Measurements from ENCODE around the gene APMAP. TPM values are rescaled to one million over a fixed set of nuclear protein-coding genes. Genes with fewer than 3 reads are reported as not detected.
A peak's percentile ranks its signal among the peaks of the same experiment; 100 is the strongest.

The APMAP gene
- total and polyA plus RNA-seq, 2 of the 13 experiments (the other 11 are each of a cell fraction or from before 2014, with no cell fraction given) = 168 to 214 TPM

- ChIA-PET POLR2A (no interaction called here), CTCF (ENCODE audit: low intra/inter-chr PET ratio, low total read pairs) (no interaction called here)
- H3K36me3 ChIP-seq (replicated peaks in 1 of 2; ENCODE audit: control insufficient read depth in 1 of 2, insufficient read depth in 2 of 2, low read length in 2 of 2) = no peaks in the 10 kb centered on the region
- no peak overlapping the region for H2AFZ ChIP-seq (ENCODE audit: low read length)
- peak; percentile 17; the same call in 1 of the 3 replicates for ATAC-seq
- no peaks in the 10 kb centered on the region for H3K79me2 ChIP-seq (ENCODE audit: insufficient read depth, low read length)
- 59% methylated on average over 4 of the region's 4 CpGs for WGBS (ENCODE audit: low lambda C conversion rate)
- TF ChIP-seq ZNF83 (CRISPR knock-in tag; IDR thresholded peaks at IDR 0.05; ENCODE audit: borderline replicate concordance) (no peak), IKZF4 (CRISPR knock-in tag; IDR thresholded peaks at IDR 0.05; ENCODE audit: borderline replicate concordance, low read depth, not compliant biosample characterization) (no peak), RBM22 (optimal IDR thresholded peaks at IDR 0.05; ENCODE audit: low read length) (no peak), MXD3 (CRISPR knock-in tag; IDR thresholded peaks at IDR 0.05) (no peak), SUZ12 (IDR thresholded peaks at IDR 0.05; ENCODE audit: low read depth, low read length) (no peak), KDM4B (CRISPR knock-in tag; IDR thresholded peaks at IDR 0.05) (no peak), POLR2A (IDR thresholded peaks at IDR 0.05; ENCODE audit: insufficient read depth in 1 of 2, low read depth in 2 of 2, low read length in 2 of 2) (no peak), ZBTB14 (CRISPR knock-in tag; IDR thresholded peaks at IDR 0.05) (no peak), ZNF547 (CRISPR knock-in tag; IDR thresholded peaks at IDR 0.05) (no peak), SRF (IDR thresholded peaks at IDR 0.05; ENCODE audit: low read depth, low read length) (no peak), RAD51 (IDR thresholded peaks at IDR 0.05; ENCODE audit: borderline replicate concordance) (no peak)
- intact Hi-C loops (cut with micrococcal nuclease; ENCODE audit: unreplicated experiment) (no loop called here), in situ Hi-C loops (cut with HindIII; ENCODE audit: extremely low pct_ligation_motif_present, low pct_unique_long_range_greater_than_20kb) (no loop called here)
- H3K4me1 ChIP-seq (ENCODE audit: insufficient read depth, low read length) = peaks cover 27% of the 10 kb centered on the region
- no peak for DNase-seq (ENCODE audit: low spot score)
- BruUV-seq (replicated peaks) = no TSS peak
- no peak overlapping the region for H3K4me2 ChIP-seq (ENCODE audit: low read depth, low read length)
- peaks cover 0 to 2% of the 10 kb centered on the region in 2 experiments; a peak in 1 of 5 replicates for H3K27me3 ChIP-seq (ENCODE audit: control insufficient read depth in 1 of 2, insufficient read depth in 2 of 2, low read length in 2 of 2)
- no peak overlapping the region for H3K9ac ChIP-seq (ENCODE audit: insufficient read depth, low read depth, low read length)
- no peak overlapping the region for H3K27ac ChIP-seq (ENCODE audit: extremely low read length, insufficient read depth, low read length)
- H3K4me3 ChIP-seq (replicated peaks in 1 of 3; ENCODE audit: insufficient read depth in 1 of 3, low read depth in 2 of 3, low read length in 3 of 3) = no peak overlapping the region
- FAIRE-seq = no peak
- H3K9me3 ChIP-seq (ENCODE audit: low read length) = no peaks in the 10 kb centered on the region
- H4K20me1 ChIP-seq (ENCODE audit: insufficient read depth, low read length) = no peaks in the 10 kb centered on the region
These were observed 33.5 kb upstream of the APMAP start for GRCh38 chr20:25025986-25026605.

Measured in HepG2 (cell line).